ENCODE data around the gene SSRP1.
A peak's percentile ranks its signal among the peaks of the same experiment; 100 is the strongest.

SSRP1 gene

DNA sequence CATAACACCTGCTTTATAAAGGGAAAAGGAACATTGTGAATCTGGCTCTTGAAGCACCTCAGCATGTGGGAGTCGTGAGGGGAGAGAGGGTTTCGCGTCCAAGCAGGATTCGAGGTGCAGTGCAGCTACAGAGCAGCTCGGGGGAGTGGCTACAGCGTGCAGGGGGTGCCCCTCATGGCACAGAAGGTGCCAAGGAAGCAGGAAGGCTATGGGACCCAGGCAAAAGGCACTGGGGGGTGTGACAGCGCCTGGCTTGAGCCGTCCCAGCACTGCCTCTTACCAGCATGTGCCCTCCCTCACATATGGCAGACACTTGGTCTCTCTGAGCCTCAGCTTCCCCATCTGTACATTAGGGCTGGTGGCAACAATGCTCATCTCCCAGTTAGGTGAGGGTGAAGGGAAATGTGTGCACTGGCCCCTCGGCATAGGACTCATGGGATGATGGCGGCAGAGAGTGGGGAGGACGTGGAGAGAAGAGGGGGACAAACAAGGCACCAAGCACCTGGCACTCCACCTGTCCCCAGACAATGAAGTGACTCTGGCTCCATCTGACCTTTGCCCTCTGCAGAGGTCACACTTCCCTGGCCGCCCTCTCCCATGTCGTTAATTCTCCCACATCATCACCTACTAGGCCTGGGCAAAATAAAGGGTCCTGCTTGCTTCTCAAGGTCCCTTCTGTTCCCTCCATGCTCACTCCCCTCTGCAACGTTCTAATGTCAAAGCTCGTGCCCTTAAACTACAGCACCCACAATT is 21.3 kb downstream of the SSRP1 start:
- DNase-seq (ENCODE audit: low spot score): no peak

- DNase-seq (ENCODE audit: low spot score): no peak
Observed at GRCh38 chr11:57313788-57314135, 21.9 kb downstream of the SSRP1 start.

DNA sequence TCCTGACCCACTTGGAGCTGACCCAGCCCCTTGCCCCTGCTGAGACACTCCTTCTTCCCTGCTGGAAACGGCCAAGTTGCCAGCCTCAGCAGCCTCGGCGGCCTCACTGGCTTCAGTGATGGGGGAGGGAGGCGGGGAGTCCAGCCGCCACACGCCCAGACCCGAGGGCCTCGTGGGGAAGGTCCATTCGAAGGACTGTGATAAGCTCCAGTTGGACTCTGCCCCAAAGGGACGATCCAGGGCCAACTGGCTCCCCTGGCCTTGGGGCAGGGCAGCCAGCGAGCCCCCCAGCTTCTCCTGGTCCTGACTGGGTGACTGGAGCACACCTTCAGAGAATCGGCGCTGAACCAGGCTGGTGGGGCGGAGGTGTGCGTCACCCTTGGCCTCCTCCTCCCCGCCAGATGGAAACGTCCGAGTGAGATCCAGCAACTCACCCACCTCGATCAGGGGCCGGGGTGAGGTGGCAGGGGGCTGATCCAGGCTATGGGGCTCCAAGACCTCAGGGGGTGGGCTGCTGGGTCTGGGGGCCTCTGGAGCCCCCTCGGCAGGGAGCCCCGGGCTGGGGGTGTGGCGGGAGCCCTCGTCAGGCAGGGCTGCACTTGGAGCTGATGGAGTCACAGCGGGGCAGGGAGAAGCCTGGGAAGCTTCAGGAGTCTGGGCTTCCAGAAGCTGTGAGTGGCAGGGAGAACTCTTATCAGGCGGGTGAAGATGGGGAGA is 22.5 kb downstream of the SSRP1 start:
- no peak for DNase-seq (ENCODE audit: low spot score)

DNA sequence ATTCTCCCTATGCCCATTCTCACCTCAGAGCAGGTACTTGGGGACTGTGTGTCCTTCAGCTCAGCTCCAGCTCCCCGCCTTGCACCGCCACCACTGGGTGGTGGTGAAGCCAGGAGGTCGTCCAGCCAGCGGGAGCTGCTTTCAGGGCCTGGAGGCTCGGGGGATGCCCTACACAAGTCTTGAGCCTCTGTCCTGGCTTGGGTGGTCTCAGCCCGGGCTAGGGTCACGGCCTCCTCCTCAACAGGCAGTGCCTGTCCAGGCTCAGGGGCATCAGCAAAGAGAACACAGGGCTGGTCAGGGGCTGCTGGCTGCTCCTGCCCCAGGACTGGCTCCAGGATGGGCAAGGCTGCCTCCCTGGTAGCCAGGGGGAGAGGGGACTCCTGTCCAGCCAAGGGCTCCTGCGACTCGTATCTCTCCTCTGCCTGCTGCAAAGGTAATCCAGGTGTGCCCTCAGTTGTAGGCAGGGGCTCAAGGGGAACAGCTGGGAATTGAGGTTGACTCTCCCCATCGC is 23.1 kb downstream of the SSRP1 start:
- DNase-seq (ENCODE audit: low spot score): no peak

DNA sequence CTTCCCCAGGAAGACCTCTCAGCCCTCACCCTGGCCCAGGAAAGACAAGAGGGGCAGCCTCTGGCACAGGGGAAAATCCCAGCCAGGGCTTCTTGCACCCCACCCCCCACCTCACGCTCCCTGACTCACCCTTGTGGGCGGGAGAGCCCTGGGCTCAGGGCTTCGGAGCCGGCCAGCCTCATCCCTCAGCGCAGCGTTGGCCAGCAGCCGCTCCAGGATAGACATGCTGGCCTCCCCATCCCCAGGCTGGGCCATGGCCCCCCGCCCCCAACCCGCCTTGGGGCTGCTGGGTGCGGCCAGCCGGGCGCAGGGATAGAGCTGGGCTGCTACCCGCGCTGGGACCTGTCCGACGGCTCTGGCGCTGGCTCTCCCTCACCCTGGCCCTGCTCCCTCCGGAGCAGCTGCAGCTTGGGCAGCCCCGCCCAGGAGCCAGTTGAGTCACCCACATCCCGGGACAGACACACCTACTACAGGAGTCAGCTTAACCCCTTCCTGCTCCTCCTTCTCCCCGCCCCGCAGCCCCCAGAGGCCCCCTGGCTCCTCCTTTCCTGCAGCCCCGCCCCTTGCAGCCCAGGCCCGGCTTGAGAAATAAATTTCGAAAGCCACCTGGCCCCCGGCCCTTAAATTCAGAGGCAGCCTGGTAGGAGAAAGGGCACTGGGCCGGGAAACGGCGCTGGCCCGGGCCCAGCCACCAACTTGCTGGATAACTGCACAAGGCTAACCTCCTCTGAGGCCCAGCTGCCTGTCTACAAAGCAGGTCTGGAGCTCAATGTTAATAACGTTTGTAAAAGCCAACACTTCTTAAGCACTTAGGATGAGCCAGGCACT is 24.4 kb downstream of the SSRP1 start:
- peak; percentile 51 for DNase-seq (ENCODE audit: low spot score)

- no peak for DNase-seq (ENCODE audit: low spot score)
Observed at GRCh38 chr11:57310630-57311086, 25.0 kb downstream of the SSRP1 start.

DNA sequence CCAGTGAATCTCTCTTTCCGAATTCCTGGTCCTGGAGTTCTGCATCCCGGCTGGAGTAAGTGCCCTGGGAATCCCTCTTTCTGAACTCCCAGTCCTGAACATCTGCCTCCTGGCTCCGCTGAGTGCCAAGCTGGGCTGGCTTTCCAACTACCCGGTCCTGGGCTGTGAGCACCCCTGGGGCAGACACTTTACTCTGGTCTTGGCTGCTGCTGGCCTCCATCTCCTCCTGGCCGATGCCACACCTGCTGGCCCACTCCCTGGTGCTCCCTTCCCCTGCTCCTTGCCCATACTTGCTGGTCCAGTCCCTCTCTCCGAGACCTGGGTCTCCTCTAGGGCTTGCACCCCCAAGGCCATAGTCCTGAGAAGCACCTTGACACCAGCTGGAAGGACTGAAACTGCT is 25.6 kb downstream of the SSRP1 start:
- DNase-seq (ENCODE audit: low spot score): no peak

DNA sequence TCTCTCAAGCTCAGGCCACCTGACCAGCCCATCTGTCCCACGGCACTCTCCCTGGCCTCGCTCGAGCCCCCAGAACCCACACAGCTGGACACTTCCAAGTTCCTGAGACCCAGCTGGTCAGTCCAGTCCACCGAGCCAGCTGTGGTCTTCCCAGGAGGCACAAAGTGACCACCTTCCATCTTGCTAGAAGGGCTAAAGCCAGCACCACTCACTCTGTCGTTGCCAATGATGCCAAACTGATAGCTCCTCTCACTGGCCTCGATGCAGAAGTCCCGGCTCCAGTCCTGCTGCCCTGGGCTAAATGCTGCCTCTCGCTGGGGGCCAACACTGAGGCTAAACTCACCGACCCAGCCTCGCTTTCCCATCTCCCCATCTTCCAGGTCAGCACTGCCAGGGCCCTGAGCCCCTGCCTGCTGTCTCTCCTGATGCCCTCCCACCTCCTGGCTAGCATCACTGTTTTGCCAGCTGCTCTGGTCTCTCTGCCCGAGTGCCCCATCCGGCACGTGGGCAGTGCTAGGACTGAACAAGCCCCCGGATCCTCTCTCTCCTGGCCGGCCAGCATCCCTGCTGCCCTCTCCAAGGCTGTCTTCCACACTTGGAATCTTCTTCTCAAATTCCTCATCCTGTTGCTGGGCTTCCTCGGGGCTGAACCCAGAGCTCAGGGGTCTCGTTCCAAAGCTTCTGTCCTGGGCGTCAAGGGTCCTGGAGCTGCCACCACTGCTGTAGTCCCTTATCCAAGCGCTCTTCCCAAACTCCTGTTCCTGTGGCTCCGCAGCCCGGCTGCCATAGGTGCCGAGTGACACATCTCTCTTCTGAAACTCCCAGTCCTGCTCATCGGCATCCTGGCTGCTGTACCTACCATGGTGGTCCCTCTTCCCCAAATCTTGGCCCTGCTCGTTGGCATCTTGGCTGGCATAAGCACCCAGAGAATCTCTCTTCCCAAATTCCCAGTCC is 26.3 kb downstream of the SSRP1 start:
- DNase-seq (ENCODE audit: low spot score): no peak

GRCh38 chr11:57308426-57309060 is 27.1 kb downstream of the SSRP1 start:
- no peak for DNase-seq (ENCODE audit: low spot score)

DNA sequence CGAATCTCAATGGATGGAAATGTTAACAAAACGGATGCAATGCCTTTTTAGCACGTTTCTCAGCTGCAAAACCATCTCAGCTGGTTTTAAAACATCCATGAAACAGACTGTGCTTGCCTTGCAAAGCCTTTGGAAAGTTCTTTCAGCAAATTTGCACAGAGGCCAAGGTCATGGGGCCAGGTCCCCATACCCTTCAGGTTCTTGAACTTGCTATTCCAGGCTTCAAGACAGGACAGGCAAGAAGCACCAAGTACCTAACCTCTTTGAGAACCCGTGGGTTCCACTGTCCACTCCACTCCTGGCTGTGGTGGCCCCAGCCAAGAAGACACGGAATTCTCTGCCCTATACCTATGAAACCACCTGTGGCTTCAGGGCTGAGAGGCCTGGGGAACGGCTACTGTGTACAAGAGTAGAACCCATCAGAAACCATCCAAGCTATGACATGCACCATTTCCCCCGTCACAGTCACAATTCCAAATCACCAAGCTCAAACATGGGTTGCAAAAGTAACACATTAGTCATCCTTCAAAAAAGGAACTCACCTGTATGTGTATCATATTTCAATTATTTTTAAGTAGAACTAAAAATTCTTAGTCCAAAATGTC is 27.9 kb downstream of the SSRP1 start:
- no peak for DNase-seq (ENCODE audit: low spot score)

DNA sequence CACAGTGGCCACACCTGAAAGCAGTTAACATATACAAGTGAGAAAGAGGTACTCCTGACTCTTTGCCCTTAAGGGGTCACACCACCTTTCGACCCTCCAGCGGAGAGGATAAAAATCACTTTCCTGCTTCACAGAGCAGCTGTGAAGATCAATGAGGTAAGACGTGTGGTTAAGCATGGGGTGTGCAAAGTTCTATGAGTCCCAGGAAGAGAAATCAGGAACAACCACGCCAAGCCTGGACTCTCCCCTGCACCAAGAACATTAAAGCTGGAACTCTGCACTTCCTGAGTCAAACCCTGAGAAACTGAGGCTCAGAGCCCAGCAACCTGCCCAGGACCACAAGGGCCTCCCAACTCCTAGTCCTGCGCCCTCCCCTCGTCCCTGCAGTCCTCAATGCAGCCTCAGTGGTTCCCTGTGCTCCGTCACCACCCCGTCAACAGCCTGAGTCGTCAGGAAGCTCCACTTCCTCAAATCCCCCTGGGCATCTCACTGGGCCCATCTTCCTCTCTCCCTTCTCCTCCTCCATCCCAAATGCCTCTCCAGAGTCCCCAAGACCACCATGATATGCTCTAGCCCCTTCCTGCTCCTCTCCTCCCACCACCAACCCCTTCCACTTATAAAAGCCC is 28.6 kb downstream of the SSRP1 start:
- no peak for DNase-seq (ENCODE audit: low spot score)

DNA sequence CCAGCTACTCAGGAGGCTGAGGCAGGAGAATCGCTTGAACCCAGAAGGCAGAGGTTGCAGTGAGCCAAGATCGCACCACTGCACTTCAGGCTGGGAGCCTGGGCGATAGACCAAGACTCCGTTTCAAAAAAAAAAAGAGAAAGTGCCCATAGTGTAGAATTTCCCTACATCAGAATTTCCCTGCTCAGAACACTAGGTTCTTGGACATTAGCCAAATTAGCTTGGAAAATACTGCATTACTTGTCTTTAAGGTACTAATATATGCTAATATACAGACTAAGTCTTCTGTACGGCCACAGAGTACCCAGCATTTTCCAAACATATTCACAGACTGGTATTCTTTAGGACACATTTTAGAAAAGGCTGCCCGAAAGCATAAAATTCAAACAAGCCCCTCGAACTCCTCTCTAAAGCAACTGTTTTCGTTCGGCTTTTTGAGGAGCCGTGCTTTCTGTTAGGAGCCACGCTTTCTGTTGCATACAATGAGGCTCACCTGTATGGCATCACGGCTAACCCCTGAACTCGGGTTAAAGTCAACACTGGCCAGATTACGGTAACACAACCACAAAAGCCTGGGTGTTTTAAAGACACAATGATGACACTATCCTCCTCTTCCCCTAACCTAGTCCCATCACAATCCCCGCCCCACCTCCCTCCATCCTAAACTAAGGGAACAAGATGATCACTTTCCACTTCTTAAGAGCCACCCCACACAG is 29.4 kb downstream of the SSRP1 start:
- DNase-seq (ENCODE audit: low spot score): no peak

DNA sequence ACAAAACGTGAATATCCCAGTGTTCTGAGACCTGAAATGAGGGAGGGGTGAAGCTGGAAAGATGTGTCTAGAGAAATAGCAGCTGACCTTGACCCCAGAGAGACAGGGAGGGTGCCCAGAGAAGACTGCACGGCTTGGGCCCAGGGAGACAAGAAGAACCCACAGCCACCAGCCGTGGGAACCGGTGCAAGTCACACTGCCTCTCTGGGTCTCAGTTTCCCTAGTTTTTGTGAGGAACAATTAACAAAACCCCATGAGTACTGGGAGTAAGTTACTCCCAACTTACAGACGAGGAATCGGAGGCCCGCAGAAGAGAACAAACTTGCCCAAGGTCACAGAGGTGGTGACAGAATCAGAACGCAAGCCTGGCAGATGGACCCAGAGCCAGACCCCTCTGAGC is 30.2 kb downstream of the SSRP1 start:
- no peak for DNase-seq (ENCODE audit: low spot score)

- no peak for DNase-seq (ENCODE audit: low spot score)
Observed at GRCh38 chr11:57303990-57304579, 31.6 kb downstream of the SSRP1 start.

DNA sequence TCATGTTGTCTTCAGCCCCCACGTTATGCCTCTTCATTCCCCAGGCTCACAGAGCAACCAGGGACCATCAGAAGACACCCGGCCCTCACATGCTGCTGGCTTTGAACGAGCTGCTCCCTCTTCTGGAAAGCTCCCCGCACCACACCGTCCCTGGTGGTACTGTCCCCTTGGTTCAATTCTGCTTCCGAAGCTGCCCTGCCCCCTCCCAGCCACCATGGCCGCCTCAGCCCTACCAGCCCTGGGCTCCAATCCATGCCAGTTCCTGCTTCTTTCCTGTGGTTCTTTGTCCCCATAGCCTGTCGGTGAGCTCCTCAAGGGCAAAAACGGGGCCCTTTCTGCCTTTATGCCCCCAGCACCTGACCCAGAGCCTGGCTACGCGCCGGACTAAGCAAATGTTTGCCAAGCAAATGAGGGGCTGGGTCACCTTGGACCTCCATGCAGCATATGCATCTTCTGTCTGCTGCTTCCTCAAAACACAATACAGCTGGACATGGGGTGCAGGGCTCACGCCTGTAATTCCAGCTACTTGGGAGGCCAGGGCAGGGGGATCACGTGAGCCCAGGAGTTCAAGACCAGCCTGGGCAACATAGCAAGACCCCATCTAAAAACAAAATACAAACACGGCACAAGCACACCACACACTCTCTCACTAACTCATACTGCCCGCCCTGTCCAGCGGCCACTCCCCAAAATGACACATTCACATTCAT is 32.3 kb downstream of the SSRP1 start:
- DNase-seq (ENCODE audit: low spot score): no peak

GRCh38 chr11:57302489-57302888 is 33.2 kb downstream of the SSRP1 start:
- no peak for DNase-seq (ENCODE audit: low spot score)

DNA sequence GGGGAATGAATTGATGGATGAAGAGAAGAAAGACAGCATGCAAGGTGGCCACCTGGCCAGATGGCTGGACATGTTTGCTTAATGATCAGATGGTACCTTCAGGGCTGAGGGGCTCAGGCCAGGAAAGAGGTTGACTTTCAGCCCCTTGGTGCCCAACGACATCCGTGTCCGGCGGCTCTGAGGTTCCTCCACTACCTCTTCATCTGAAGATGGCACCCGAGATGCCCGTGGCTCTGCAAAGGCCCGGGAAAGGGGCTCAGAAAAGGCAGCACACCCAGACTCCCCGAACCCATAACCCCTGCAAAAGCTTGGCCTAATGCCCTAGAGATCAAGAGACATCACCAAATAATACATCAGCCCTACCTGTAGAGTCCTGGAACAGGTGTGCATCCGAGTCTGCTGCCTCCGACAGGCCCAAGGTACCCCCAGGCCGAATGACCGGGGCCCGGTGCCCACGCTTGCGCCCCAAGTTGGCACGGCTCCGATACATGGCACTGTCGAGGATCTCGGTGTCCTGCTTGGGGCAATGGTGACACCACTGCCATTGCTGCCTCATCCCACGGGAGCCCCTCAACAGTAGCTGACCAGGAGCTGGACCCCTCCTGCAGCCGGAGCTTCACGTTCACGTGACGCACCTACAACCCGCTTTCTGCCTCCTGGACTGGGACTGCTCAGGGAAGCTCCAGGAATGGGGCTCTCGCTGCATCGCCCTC is 33.8 kb downstream of the SSRP1 start:
- DNase-seq (ENCODE audit: low spot score): no peak

DNA sequence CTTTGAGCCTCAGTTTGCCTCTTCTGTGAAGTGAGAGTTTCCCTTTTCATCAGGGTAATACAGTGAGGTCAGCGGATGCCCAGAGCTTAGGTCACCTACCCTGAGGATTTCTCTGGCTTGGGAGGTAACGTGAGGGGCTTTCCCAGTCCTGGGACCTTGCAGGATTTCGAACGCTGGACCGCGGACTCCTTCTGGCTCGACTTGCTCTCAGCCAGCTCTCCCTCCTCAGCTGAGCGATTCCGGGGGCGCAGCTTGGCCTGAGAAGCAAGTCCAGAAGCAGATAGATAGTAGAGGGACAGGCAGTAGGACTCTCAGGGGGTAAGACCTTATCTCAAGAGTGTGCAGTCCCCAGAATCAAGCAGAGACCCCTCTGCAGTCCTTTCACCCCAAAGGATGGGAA is 34.9 kb downstream of the SSRP1 start:
- DNase-seq (ENCODE audit: low spot score): no peak

Measured in hematopoietic multipotent progenitor cell treated with erythropoietin and hydrocortisone succinate and interleukin-3 and kit ligand, for 17 days (in vitro differentiated cells).